Fibroblast of lung (primary cell): ENCODE data around the gene KLK7. TPM values are rescaled to one million over a fixed set of nuclear protein-coding genes. Genes with fewer than 3 reads are reported as not detected.

Experiments
- DNase-seq, 2 donors: peaks; one replicate each; pipeline versions ENCODE4 v3.0.0 to v3.0.0-alpha.2; 2010; ENCODE audit warnings: low read depth in 2 of 2
- H2AFZ ChIP-seq: 2 replicates; pipeline ENCODE4 v1.5.1; 2012; ENCODE audit warnings: low read length, control low read depth, inconsistent platforms
- H3K27ac ChIP-seq: 2 replicates; pipeline ENCODE4 v1.5.1; 2011; ENCODE audit warnings: low read length, control low read depth; ENCODE audit not compliant: insufficient read depth
- H3K27me3 ChIP-seq: 2 replicates; pipeline ENCODE4 v1.5.1; 2011; ENCODE audit warnings: mild to moderate bottlenecking, low read length; ENCODE audit not compliant: control insufficient read depth, insufficient read depth
- H3K36me3 ChIP-seq: 2 replicates; pipeline ENCODE4 v1.5.1; 2011; ENCODE audit warnings: low read length; ENCODE audit not compliant: control insufficient read depth, insufficient read depth
- H3K4me1 ChIP-seq: 2 replicates; pipeline ENCODE4 v1.5.1; 2011; ENCODE audit warnings: low read length; ENCODE audit not compliant: control insufficient read depth, insufficient read depth; ENCODE audit errors: extremely low read depth
- H3K4me2 ChIP-seq: 2 replicates; pipeline ENCODE4 v1.5.1; 2011; ENCODE audit warnings: low read length, control low read depth; ENCODE audit not compliant: insufficient read depth; ENCODE audit errors: extremely low read depth
- H3K4me3 ChIP-seq, 4 experiments: fragments of 200-600 bp in 1 of 4; sonication (generic) in 1 of 4; replicated peaks in 1 of 4; 2 replicates each; pipeline ENCODE4 v1.5.1; 2011 to 2016; ENCODE audit warnings: low read length in 4 of 4, low read depth in 3 of 4, mild to moderate bottlenecking in 3 of 4, control low read depth in 2 of 4, inconsistent platforms in 1 of 4, mixed read lengths in 1 of 4; ENCODE audit not compliant: insufficient read depth in 1 of 4; ENCODE audit errors: control extremely low read depth in 1 of 4
- H3K79me2 ChIP-seq: 2 replicates; pipeline ENCODE4 v1.5.1; 2012; ENCODE audit warnings: mild to moderate bottlenecking, low read length, inconsistent platforms; ENCODE audit not compliant: control insufficient read depth, insufficient read depth
- H3K9ac ChIP-seq: 2 replicates; pipeline ENCODE4 v1.5.1; 2011; ENCODE audit warnings: mild to moderate bottlenecking, low read length, control low read depth; ENCODE audit not compliant: insufficient read depth
- H3K9me3 ChIP-seq: 2 replicates; pipeline ENCODE4 v1.5.1; 2012; ENCODE audit warnings: low read depth, low read length; ENCODE audit not compliant: control insufficient read depth, insufficient read depth
- H4K20me1 ChIP-seq: 2 replicates; pipeline ENCODE4 v1.5.1; 2011; ENCODE audit warnings: low read length; ENCODE audit not compliant: control insufficient read depth, insufficient read depth; ENCODE audit errors: extremely low read depth
- CTCF ChIP-seq, 2 donors: IDR thresholded peaks in 1 of 2; conservative IDR thresholded peaks in 1 of 2; 1 replicate in 1 of 2; 2 replicates in 1 of 2; pipeline ENCODE4 v1.5.1; 2011 to 2012; ENCODE audit warnings: low read length in 2 of 2, control low read depth in 1 of 2, inconsistent platforms in 1 of 2, low read depth in 1 of 2, mild to moderate bottlenecking in 1 of 2
- EZH2 ChIP-seq: IDR thresholded peaks from 2 replicates; pipeline ENCODE4 v1.5.1; 2012; ENCODE audit warnings: low read length, control low read depth, mild to moderate bottlenecking; ENCODE audit errors: missing control alignments
- polyA plus RNA-seq, 2 donors: library from polyadenylated mRNA; depleted of rRNA in 1 of 2; stranded (reverse) in 1 of 2; unstranded in 1 of 2; fragments of >200 nt; gene quantifications; 2 replicates each; pipeline ENCODE4 v1.2.1, GENCODE V29; 2011 to 2012; ENCODE audit warnings: missing spikeins in 1 of 2
- total RNA-seq: library from RNA; depleted of rRNA; stranded (reverse); fragments of >200 nt; gene quantifications from 2 replicates; pipeline ENCODE4 v1.2.1, GENCODE V29; 2014

Gene KLK7
- total and polyA plus RNA-seq, 2 donors (not counting 1 experiment from before 2014, with no cell fraction given): not detected

- H3K9me3 ChIP-seq: no peaks in the 10 kb centered on the region
- H3K9ac ChIP-seq: no peak overlapping the region
- no peaks in the 10 kb centered on the region for H3K79me2 ChIP-seq
- H3K27ac ChIP-seq: no peak overlapping the region
- H3K4me3 ChIP-seq: no peak overlapping the region
- no peaks in the 10 kb centered on the region for H3K4me1 ChIP-seq
- TF ChIP-seq CTCF (conservative IDR thresholded peaks at IDR 0.05 in 1 of 2, IDR thresholded peaks at IDR 0.05 in 1 of 2; ENCODE audit: low read depth in 1 of 2, low read length in 2 of 2) (no peak), EZH2 (no peak)
- no peaks in the 10 kb centered on the region for H3K36me3 ChIP-seq
- no peaks in the 10 kb centered on the region for H4K20me1 ChIP-seq
- no peak overlapping the region for H2AFZ ChIP-seq
- H3K27me3 ChIP-seq: no peaks in the 10 kb centered on the region
- DNase-seq: no peak
- H3K4me2 ChIP-seq: no peak overlapping the region
Measured at GRCh38 chr19:50943074-50943828, 40.5 kb downstream of the KLK7 start.

- no peaks in the 10 kb centered on the region for H3K9me3 ChIP-seq
- H3K4me2 ChIP-seq: no peak overlapping the region
- no peak overlapping the region for H2AFZ ChIP-seq
- H4K20me1 ChIP-seq: no peaks in the 10 kb centered on the region
- H3K27ac ChIP-seq: no peak overlapping the region
- H3K27me3 ChIP-seq: no peaks in the 10 kb centered on the region
- H3K9ac ChIP-seq: no peak overlapping the region
- TF ChIP-seq CTCF (conservative IDR thresholded peaks at IDR 0.05 in 1 of 2, IDR thresholded peaks at IDR 0.05 in 1 of 2; ENCODE audit: low read depth in 1 of 2, low read length in 2 of 2) (no peak), EZH2 (no peak)
- H3K79me2 ChIP-seq: no peaks in the 10 kb centered on the region
- no peak overlapping the region for H3K4me3 ChIP-seq
- DNase-seq: no peak
- H3K4me1 ChIP-seq: no peaks in the 10 kb centered on the region
- no peaks in the 10 kb centered on the region for H3K36me3 ChIP-seq
Measured at GRCh38 chr19:50939596-50939995, 44.1 kb downstream of the KLK7 start.

- Histone ChIP-seq H4K20me1 (no peaks in the 10 kb centered on the region), H3K36me3 (no peaks in the 10 kb centered on the region), H3K4me2 (no peak overlapping the region), H3K4me3 (no peak overlapping the region), H3K79me2 (no peaks in the 10 kb centered on the region), H3K4me1 (no peaks in the 10 kb centered on the region), H2AFZ (no peak overlapping the region), H3K27ac (no peak overlapping the region), H3K27me3 (no peaks in the 10 kb centered on the region), H3K9me3 (no peaks in the 10 kb centered on the region), H3K9ac (no peak overlapping the region)
- DNase-seq: peak; percentile 8 to 17
- TF ChIP-seq EZH2 (no peak), CTCF (conservative IDR thresholded peaks at IDR 0.05 in 1 of 2, IDR thresholded peaks at IDR 0.05 in 1 of 2; ENCODE audit: low read depth in 1 of 2, low read length in 2 of 2) (no peak)
Measured at GRCh38 chr19:50933640-50934039, 50.1 kb downstream of the KLK7 start.
